Aorta (tissue), 5 donors: Measurements from ENCODE around the gene B3GNT9. TPM values are rescaled to one million over a fixed set of nuclear protein-coding genes. Genes with fewer than 3 reads are reported as not detected.
A peak's percentile ranks its signal among the peaks of the same experiment; 100 is the strongest.

Source experiments
- ATAC-seq: fragments of 200-7000 bp; cut with Tn5 transposase; one replicate; pipeline ENCODE4 v1.9.1; 2022; ENCODE audit warnings: moderate library complexity; ENCODE audit not compliant: low FRiP score
- DNase-seq, 2 donors: peaks; one replicate each; pipeline ENCODE4 v3.0.0-alpha.2; 2020
- H3K27ac ChIP-seq, 2 donors: one replicate each; pipeline ENCODE4 v1.5.1; 2013; ENCODE audit warnings: low read length in 2 of 2, mild to moderate bottlenecking in 2 of 2, moderate library complexity in 2 of 2, control low read depth in 1 of 2, inconsistent platforms in 1 of 2, low read depth in 1 of 2
- H3K27me3 ChIP-seq, 2 donors: one replicate each; pipeline ENCODE4 v1.6.1; 2013; ENCODE audit warnings: control low read depth in 1 of 2, low read length in 1 of 2, mild to moderate bottlenecking in 1 of 2, moderate library complexity in 1 of 2; ENCODE audit not compliant: insufficient read depth in 2 of 2, control insufficient read depth in 1 of 2
- H3K36me3 ChIP-seq, 2 donors: one replicate each; pipeline ENCODE4 v1.6.1; 2013; ENCODE audit warnings: control low read depth in 1 of 2, low read length in 1 of 2, mild to moderate bottlenecking in 1 of 2; ENCODE audit not compliant: insufficient read depth in 2 of 2, control insufficient read depth in 1 of 2
- H3K4me1 ChIP-seq, 2 donors: one replicate each; pipeline ENCODE4 v1.6.1; 2013; ENCODE audit warnings: low read length in 2 of 2, control low read depth in 1 of 2, mild to moderate bottlenecking in 1 of 2, moderate library complexity in 1 of 2; ENCODE audit not compliant: insufficient read depth in 2 of 2, control insufficient read depth in 1 of 2
- H3K4me3 ChIP-seq, 2 donors: one replicate each; pipeline ENCODE4 v1.5.1; 2013; ENCODE audit warnings: low read length in 2 of 2, control low read depth in 1 of 2, mild to moderate bottlenecking in 1 of 2
- H3K9me3 ChIP-seq: one replicate; pipeline ENCODE4 v1.6.1; 2013; ENCODE audit warnings: mild to moderate bottlenecking, low read length; ENCODE audit not compliant: control insufficient read depth
- WGBS, 2 donors: extraction: QIAGEN DNeasy Blood & Tissue Kit; methylation state at CpG; one replicate each; pipeline ENCODE4 v1.1.7; 2013; 5-methylcytosine and 5-hydroxymethylcytosine counted together
- intact Hi-C, 2 donors: fragments of 100-400 bp; cut with DNase I; formaldehyde crosslinking; loops; one replicate each; pipeline versions ENCODE4 v1.14.2 to v1.15.0; 2022
- polyA plus RNA-seq, 2 donors: library from polyadenylated mRNA; stranded (reverse); fragments of 200-250 nt; gene quantifications; one replicate each; pipeline ENCODE4 v1.2.3, GENCODE V29; 2013
- total RNA-seq, 2 donors: library from RNA; stranded (reverse); fragmentation: NEBNext Ultra II Directional; extraction: Animal tissue kit (Norgen Biotek cat#: 25700); gene quantifications; one replicate each; pipeline ENCODE4 v1.2.1, GENCODE V29; 2021
- donor health status: healthy with polysubstance abuse.
- donor health status: Bipolar disorder and iron deficiency.
- donor health status: DM: no; HTN: no; CAD: no.
- donor health status: DM: no; HTN: no; CAD: no.
- donor health status: DM: yes; HTN: yes; CAD: no.

Gene B3GNT9
- total and polyA plus RNA-seq, 4 donors: 3.9 to 22.4 (median 17.2) TPM

GRCh38 chr16:67149276-67150046 lies 1.3 kb downstream of the B3GNT9 start:
- no peaks in the 10 kb centered on the region for H3K4me1 ChIP-seq
- H3K36me3 ChIP-seq: peaks cover 0 to 3% of the 10 kb centered on the region in 2 donors
- WGBS, 2 donors: 73 to 77% methylated on average over 77 of the region's 77 CpGs
- no peak overlapping the region for H3K27ac ChIP-seq
- H3K9me3 ChIP-seq: no peaks in the 10 kb centered on the region
- DNase-seq (peak in 1 of 2 donors; percentile 71), ATAC-seq (no peak)
- H3K27me3 ChIP-seq: no peaks in the 10 kb centered on the region
- intact Hi-C loops: loop anchor here (5.0 to 10.0 kb wide), 3 partner anchors 42 to 255 kb away; partner anchors contain the start of gene PHAF1 (in 1 of the 2)
- H3K4me3 ChIP-seq: no peak overlapping the region

- ATAC-seq (no peak), DNase-seq (peak in 1 of 2 donors; percentile 61)
- no peak overlapping the region for H3K4me3 ChIP-seq
- no peaks in the 10 kb centered on the region for H3K9me3 ChIP-seq
- H3K36me3 ChIP-seq: peaks cover 0 to 3% of the 10 kb centered on the region in 2 donors
- WGBS, 2 donors: 82 to 83% methylated on average over 11 of the region's 11 CpGs
- no peak overlapping the region for H3K27ac ChIP-seq
- no peaks in the 10 kb centered on the region for H3K4me1 ChIP-seq
- intact Hi-C loops: no loop called here
- H3K27me3 ChIP-seq: no peaks in the 10 kb centered on the region
Observed at GRCh38 chr16:67148656-67149275, 2.0 kb downstream of the B3GNT9 start.

- H3K27me3 ChIP-seq: no peaks in the 10 kb centered on the region
- H3K36me3 ChIP-seq: peaks cover 0 to 3% of the 10 kb centered on the region in 2 donors
- peak in 1 of 2 donors; percentile 42 for DNase-seq
- no peak for ATAC-seq
- H3K27ac ChIP-seq: no peak overlapping the region
- WGBS, 2 donors: 89 to 91% methylated on average over 2 of the region's 2 CpGs
- H3K4me1 ChIP-seq: no peaks in the 10 kb centered on the region
- no peak overlapping the region for H3K4me3 ChIP-seq
- H3K9me3 ChIP-seq: no peaks in the 10 kb centered on the region
- intact Hi-C loops: no loop called here
Observed at GRCh38 chr16:67148221-67148620, 2.6 kb downstream of the B3GNT9 start.

- DNase-seq (peak in 1 of 2 donors; percentile 55), ATAC-seq (no peak)
- H3K36me3 ChIP-seq: peaks cover 0 to 3% of the 10 kb centered on the region in 2 donors
- no peaks in the 10 kb centered on the region for H3K9me3 ChIP-seq
- no peak overlapping the region for H3K4me3 ChIP-seq
- no peaks in the 10 kb centered on the region for H3K27me3 ChIP-seq
- intact Hi-C loops: no loop called here
- no peak overlapping the region for H3K27ac ChIP-seq
- WGBS, 2 donors: 90 to 95% methylated on average over 4 of the region's 4 CpGs
- no peaks in the 10 kb centered on the region for H3K4me1 ChIP-seq
Observed at GRCh38 chr16:67147437-67148140, 3.2 kb downstream of the B3GNT9 start.

- ATAC-seq (no peak), DNase-seq (peak in 1 of 2 donors; percentile 59)
- Histone ChIP-seq H3K4me1 (no peaks in the 10 kb centered on the region), H3K9me3 (no peaks in the 10 kb centered on the region), H3K36me3 (peaks cover 0 to 3% of the 10 kb centered on the region in 2 donors), H3K27ac (no peak overlapping the region), H3K4me3 (no peak overlapping the region), H3K27me3 (no peaks in the 10 kb centered on the region)
- WGBS, 2 donors: 78 to 79% methylated on average over 7 of the region's 7 CpGs
- intact Hi-C loops: no loop called here
Observed at GRCh38 chr16:67146523-67147357, 4.1 kb downstream of the B3GNT9 start.

- WGBS, 2 donors: 89 to 91% methylated on average over 2 of the region's 2 CpGs
- Histone ChIP-seq H3K4me1 (no peaks in the 10 kb centered on the region), H3K4me3 (no peak overlapping the region), H3K36me3 (peaks cover 3% of the 10 kb centered on the region in 2 donors), H3K27me3 (no peaks in the 10 kb centered on the region), H3K9me3 (no peaks in the 10 kb centered on the region), H3K27ac (no peak overlapping the region)
- DNase-seq (peak in 1 of 2 donors; percentile 36), ATAC-seq (no peak)
- intact Hi-C loops: no loop called here
Observed at GRCh38 chr16:67145746-67146145, 5.1 kb downstream of the B3GNT9 start.

GRCh38 chr16:67144943-67145342 lies 5.9 kb downstream of the B3GNT9 start:
- DNase-seq (peak in 1 of 2 donors; percentile 28), ATAC-seq (no peak)
- no peak overlapping the region for H3K4me3 ChIP-seq
- no peaks in the 10 kb centered on the region for H3K27me3 ChIP-seq
- H3K36me3 ChIP-seq: peaks cover 4 to 6% of the 10 kb centered on the region in 2 donors
- WGBS, 2 donors: 85 to 93% methylated on average over 2 of the region's 2 CpGs
- H3K4me1 ChIP-seq: no peaks in the 10 kb centered on the region
- no peak overlapping the region for H3K27ac ChIP-seq
- intact Hi-C loops: no loop called here
- no peaks in the 10 kb centered on the region for H3K9me3 ChIP-seq

- intact Hi-C loops: no loop called here
- H3K4me3 ChIP-seq: no peak overlapping the region
- 88 to 89% methylated on average over 8 to 9 of the region's 9 CpGs for WGBS, 2 donors
- H3K27me3 ChIP-seq: no peaks in the 10 kb centered on the region
- peaks cover 4 to 7% of the 10 kb centered on the region in 2 donors for H3K36me3 ChIP-seq
- DNase-seq (peak in 1 of 2 donors; percentile 66), ATAC-seq (no peak)
- no peak overlapping the region for H3K27ac ChIP-seq
- H3K4me1 ChIP-seq: no peaks in the 10 kb centered on the region
- no peaks in the 10 kb centered on the region for H3K9me3 ChIP-seq
Observed at GRCh38 chr16:67142342-67142741, 8.5 kb downstream of the B3GNT9 start.
